HEK293 (cell line): Measurements from ENCODE around the gene POLH.
A peak's percentile ranks its signal among the peaks of the same experiment; 100 is the strongest.

Experiments used
- CTCF ChIA-PET: fragments of 350-600 bp; formaldehyde crosslinking; extraction: SDS; loops from one replicate; lab custom pipeline; 2021; ENCODE audit warnings: antibody characterized with exemption; lab: Yijun Ruan, JAX
- POLR2A ChIA-PET: fragments of 300-600 bp; formaldehyde crosslinking; extraction: SDS; loops from one replicate; lab custom pipeline; 2020; ENCODE audit warnings: antibody characterized with exemption, inconsistent platforms; lab: Yijun Ruan, JAX
- H3K27ac ChIP-seq: fragments of 200-500 bp; sonication (Bioruptor generic); 2 replicates; pipeline ENCODE4 v1.5.1; 2014; ENCODE audit warnings: low read depth, low read length, control low read depth, inconsistent platforms; ENCODE audit errors: extremely low read depth
- H3K36me3 ChIP-seq, 2 experiments: fragments of 200-500 bp in 1 of 2; sonication (Bioruptor generic) in 1 of 2; 1 replicate in 1 of 2; 2 replicates in 1 of 2; pipeline ENCODE4 v1.5.1; 2014 to 2017; ENCODE audit warnings: inconsistent platforms in 2 of 2, low read length in 2 of 2; ENCODE audit not compliant: control insufficient read depth in 2 of 2, insufficient read depth in 1 of 2
- H3K4me1 ChIP-seq: fragments of 200-500 bp; sonication (Bioruptor generic); 2 replicates; pipeline ENCODE4 v1.5.1; 2014; ENCODE audit warnings: mild to moderate bottlenecking, low read length, inconsistent platforms; ENCODE audit not compliant: control insufficient read depth, insufficient read depth
- H3K4me3 ChIP-seq: 2 replicates; pipeline ENCODE4 v1.5.1; 2011; ENCODE audit warnings: low read depth, mild to moderate bottlenecking, control low read depth, low read length, moderate library complexity
- H3K9me3 ChIP-seq: fragments of 200-500 bp; sonication (Bioruptor generic); 2 replicates; pipeline ENCODE4 v1.5.1; 2014; ENCODE audit warnings: low read depth, low read length, inconsistent platforms; ENCODE audit not compliant: control insufficient read depth, insufficient read depth
- EGR2 ChIP-seq: fragments of 450-650 bp; formaldehyde crosslinking; IDR thresholded peaks from 2 replicates; pipeline ENCODE4 v1.5.1; 2016; ENCODE audit warnings: low read depth, missing biosample characterization, missing genetic modification characterization
- GFI1B ChIP-seq: fragments of 450-650 bp; formaldehyde crosslinking; IDR thresholded peaks from 2 replicates; pipeline ENCODE4 v1.5.1; 2016; ENCODE audit warnings: missing biosample characterization, missing genetic modification characterization
- GLIS1 ChIP-seq: fragments of 450-650 bp; formaldehyde crosslinking; IDR thresholded peaks from 2 replicates; pipeline ENCODE4 v1.5.1; 2016; ENCODE audit warnings: missing biosample characterization, missing genetic modification characterization
- GLIS2 ChIP-seq: fragments of 450-650 bp; formaldehyde crosslinking; IDR thresholded peaks from 2 replicates; pipeline ENCODE4 v1.5.1; 2016; ENCODE audit warnings: missing biosample characterization, missing genetic modification characterization
- PRDM1 ChIP-seq: fragments of 450-650 bp; formaldehyde crosslinking; IDR thresholded peaks from 2 replicates; pipeline ENCODE4; 2016; ENCODE audit warnings: missing biosample characterization, missing genetic modification characterization
- SCRT1 ChIP-seq: fragments of 450-650 bp; formaldehyde crosslinking; IDR thresholded peaks from 2 replicates; pipeline ENCODE4 v1.5.1; 2016; ENCODE audit warnings: missing biosample characterization, missing genetic modification characterization, borderline replicate concordance
- SP2 ChIP-seq: fragments of 450-650 bp; formaldehyde crosslinking; IDR thresholded peaks from 2 replicates; pipeline ENCODE4 v1.5.1; 2016; ENCODE audit warnings: missing biosample characterization, missing genetic modification characterization
- SP3 ChIP-seq: fragments of 450-650 bp; formaldehyde crosslinking; IDR thresholded peaks from 2 replicates; pipeline ENCODE4 v1.5.1; 2016; ENCODE audit warnings: missing biosample characterization, missing genetic modification characterization
- ZBTB17 ChIP-seq: fragments of 450-650 bp; formaldehyde crosslinking; IDR thresholded peaks from 2 replicates; pipeline ENCODE4 v1.5.1; 2016; ENCODE audit warnings: missing biosample characterization, missing genetic modification characterization
- ZBTB7A ChIP-seq: fragments of 450-650 bp; formaldehyde crosslinking; IDR thresholded peaks from 2 replicates; pipeline ENCODE4 v1.5.1; 2016; ENCODE audit warnings: low read depth, missing biosample characterization, missing genetic modification characterization
- ZFHX2 ChIP-seq: fragments of 450-650 bp; formaldehyde crosslinking; conservative IDR thresholded peaks from 2 replicates; pipeline ENCODE4 v1.5.1; 2016; ENCODE audit warnings: missing biosample characterization, missing genetic modification characterization
- ZFP41 ChIP-seq: fragments of 450-650 bp; formaldehyde crosslinking; IDR thresholded peaks from 2 replicates; pipeline ENCODE4 v1.5.1; 2016; ENCODE audit warnings: missing biosample characterization, missing genetic modification characterization, borderline replicate concordance
- ZFP69B ChIP-seq: fragments of 450-650 bp; formaldehyde crosslinking; IDR thresholded peaks from 2 replicates; pipeline ENCODE4 v1.5.1; 2016; ENCODE audit warnings: missing biosample characterization, missing genetic modification characterization
- ZIC2 ChIP-seq: fragments of 450-650 bp; formaldehyde crosslinking; IDR thresholded peaks from 2 replicates; pipeline ENCODE4 v1.5.1; 2016; ENCODE audit warnings: missing biosample characterization, missing genetic modification characterization
- ZNF140 ChIP-seq: fragments of 450-650 bp; formaldehyde crosslinking; IDR thresholded peaks from 2 replicates; pipeline ENCODE4 v1.5.1; 2016; ENCODE audit warnings: missing biosample characterization, missing genetic modification characterization
- ZNF16 ChIP-seq: fragments of 450-650 bp; formaldehyde crosslinking; IDR thresholded peaks from 2 replicates; pipeline ENCODE4 v1.5.1; 2016; ENCODE audit warnings: low read depth, missing biosample characterization, missing genetic modification characterization
- ZNF169 ChIP-seq: fragments of 450-650 bp; formaldehyde crosslinking; IDR thresholded peaks from 2 replicates; pipeline ENCODE4 v1.5.1; 2016; ENCODE audit warnings: missing biosample characterization, missing genetic modification characterization
- ZNF211 ChIP-seq: fragments of 450-650 bp; formaldehyde crosslinking; IDR thresholded peaks from 2 replicates; pipeline ENCODE4 v1.5.1; 2016; ENCODE audit warnings: low read depth, missing biosample characterization, missing genetic modification characterization
- ZNF223 ChIP-seq: fragments of 450-650 bp; formaldehyde crosslinking; IDR thresholded peaks from 2 replicates; pipeline ENCODE4 v1.5.1; 2016; ENCODE audit warnings: missing biosample characterization, missing genetic modification characterization
- ZNF341 ChIP-seq: fragments of 450-650 bp; formaldehyde crosslinking; IDR thresholded peaks from 2 replicates; pipeline ENCODE4; 2016; ENCODE audit warnings: low read depth, missing biosample characterization, missing genetic modification characterization
- ZNF354C ChIP-seq: fragments of 450-650 bp; formaldehyde crosslinking; IDR thresholded peaks from 2 replicates; pipeline ENCODE4 v1.5.1; 2016; ENCODE audit warnings: missing biosample characterization, missing genetic modification characterization, low read depth, borderline replicate concordance
- ZNF37A ChIP-seq: fragments of 450-650 bp; IDR thresholded peaks from 2 replicates; pipeline ENCODE4 v1.5.1; 2018; ENCODE audit warnings: missing biosample characterization, missing genetic modification characterization
- ZNF394 ChIP-seq: fragments of 450-650 bp; formaldehyde crosslinking; IDR thresholded peaks from 2 replicates; pipeline ENCODE4 v1.5.1; 2016; ENCODE audit warnings: missing biosample characterization, missing genetic modification characterization, mild to moderate bottlenecking, moderate library complexity, borderline replicate concordance
- ZNF560 ChIP-seq: fragments of 450-650 bp; formaldehyde crosslinking; IDR thresholded peaks from 2 replicates; pipeline ENCODE4 v1.5.1; 2017; ENCODE audit warnings: missing biosample characterization, missing genetic modification characterization, borderline replicate concordance
- ZNF629 ChIP-seq: fragments of 450-650 bp; formaldehyde crosslinking; IDR thresholded peaks from 2 replicates; pipeline ENCODE4 v1.5.1; 2017; ENCODE audit warnings: missing biosample characterization, missing genetic modification characterization
- ZNF777 ChIP-seq: fragments of 450-650 bp; formaldehyde crosslinking; IDR thresholded peaks from 2 replicates; pipeline ENCODE4 v1.5.1; 2017; ENCODE audit warnings: missing biosample characterization, missing genetic modification characterization, borderline replicate concordance
- ZNF843 ChIP-seq: fragments of 450-650 bp; formaldehyde crosslinking; IDR thresholded peaks from 2 replicates; pipeline ENCODE4 v1.5.1; 2016; ENCODE audit warnings: missing biosample characterization, missing genetic modification characterization
- ZSCAN16 ChIP-seq: fragments of 450-650 bp; formaldehyde crosslinking; IDR thresholded peaks from 2 replicates; pipeline ENCODE4 v1.5.1; 2016; ENCODE audit warnings: missing biosample characterization, missing genetic modification characterization
- ZSCAN23 ChIP-seq: fragments of 450-650 bp; formaldehyde crosslinking; IDR thresholded peaks from 2 replicates; pipeline ENCODE4 v1.5.1; 2016; ENCODE audit warnings: missing biosample characterization, missing genetic modification characterization
- TF ChIP-seq, protein P1 (sequence below): fragments of 450-650 bp; formaldehyde crosslinking; IDR thresholded peaks from 2 replicates; pipeline ENCODE4; 2016; ENCODE audit warnings: missing biosample characterization, missing genetic modification characterization
- TF ChIP-seq, protein P2 (sequence below): fragments of 450-650 bp; formaldehyde crosslinking; IDR thresholded peaks from 2 replicates; pipeline ENCODE4 v1.5.1; 2016; ENCODE audit warnings: missing biosample characterization, missing genetic modification characterization
- TF ChIP-seq, protein P3 (sequence below): fragments of 450-650 bp; formaldehyde crosslinking; IDR thresholded peaks from 2 replicates; pipeline ENCODE4 v1.5.1; 2016; ENCODE audit warnings: missing biosample characterization, missing genetic modification characterization

The POLH gene

DNA sequence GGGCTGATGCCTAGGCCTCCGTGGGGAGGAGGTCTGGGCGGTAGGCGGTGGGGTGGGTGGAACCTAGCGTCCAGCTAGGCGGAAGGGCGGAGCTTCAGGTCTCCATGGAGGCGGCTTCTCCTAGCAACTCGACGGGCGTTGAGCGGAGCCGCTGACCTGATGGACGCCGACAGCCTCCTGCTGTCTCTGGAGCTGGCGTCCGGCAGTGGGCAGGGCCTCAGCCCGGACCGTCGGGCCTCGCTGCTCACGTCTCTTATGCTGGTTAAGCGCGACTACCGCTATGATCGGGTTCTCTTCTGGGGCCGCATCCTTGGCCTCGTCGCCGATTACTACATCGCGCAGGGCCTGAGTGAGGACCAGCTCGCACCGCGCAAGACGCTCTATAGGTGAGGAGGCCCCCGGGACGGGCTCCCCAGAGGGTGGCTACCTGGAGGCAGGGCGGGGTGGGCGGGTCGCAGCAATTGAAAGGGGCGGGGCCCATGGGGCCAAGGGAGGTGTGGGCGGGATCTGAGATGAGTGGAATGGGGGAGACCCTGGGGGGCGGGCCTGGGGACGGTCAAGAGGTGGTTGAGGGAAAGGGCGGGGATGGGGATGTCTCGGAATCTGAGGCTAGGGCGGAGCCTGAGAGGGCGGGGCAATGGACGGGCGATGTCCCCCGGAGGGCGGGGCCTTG, 69.1 kb downstream of the POLH start, which contains the start of gene RSPH9:
TSS of gene RSPH9 (plus strand) at position 97 of the 673 bp plus-strand sequence. CDS start at position 160, 63 bp downstream.
- Histone ChIP-seq H3K27ac (peak within 1 kb of the TSS; percentile 46; the same call in 1 of the 2 replicates), H3K4me1 (peaks cover 7% of the 10 kb centered on the region), H3K9me3 (no peaks in the 10 kb centered on the region), H3K4me3 (peak within 1 kb of the TSS; percentile 37), H3K36me3 (peaks cover 17 to 22% of the 10 kb centered on the region in 2 experiments)
- ChIA-PET CTCF (interaction anchor here (0.5 to 3.2 kb wide), 9 partner anchors 9 to 517 kb away, joined by 3 to 14 read pairs (median 4); partner anchors contain the start of gene MAD2L1BP), POLR2A (interaction anchor here (0.5 to 5.3 kb wide), 8 partner anchors 9 to 602 kb away, joined by 3 to 40 read pairs (median 4); partner anchors contain the start of genes GTPBP2, HSP90AB1, MAD2L1BP and VEGFA)
- TF ChIP-seq ZNF394 = no peak
- no peak for TF ChIP-seq ZNF16
- no peak for TF ChIP-seq GFI1B (tag by site-specific recombination)
- TF ChIP-seq ZSCAN16 (tag by site-specific recombination) = no peak
- TF ChIP-seq, protein P1, sequence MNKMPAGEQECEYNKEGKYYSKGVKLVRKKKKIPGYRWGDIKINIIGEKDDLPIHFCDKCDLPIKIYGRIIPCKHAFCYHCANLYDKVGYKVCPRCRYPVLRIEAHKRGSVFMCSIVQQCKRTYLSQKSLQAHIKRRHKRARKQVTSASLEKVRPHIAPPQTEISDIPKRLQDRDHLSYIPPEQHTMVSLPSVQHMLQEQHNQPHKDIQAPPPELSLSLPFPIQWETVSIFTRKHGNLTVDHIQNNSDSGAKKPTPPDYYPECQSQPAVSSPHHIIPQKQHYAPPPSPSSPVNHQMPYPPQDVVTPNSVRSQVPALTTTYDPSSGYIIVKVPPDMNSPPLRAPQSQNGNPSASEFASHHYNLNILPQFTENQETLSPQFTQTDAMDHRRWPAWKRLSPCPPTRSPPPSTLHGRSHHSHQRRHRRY (tag by site-specific recombination) = no peak
- TF ChIP-seq ZBTB17 (tag by site-specific recombination) = 0 out of 2 replicates have a peak, but pooled peaks have one; percentile 41
- no peak for TF ChIP-seq PRDM1
- 0 out of 2 replicates have a peak, but pooled peaks have one; percentile 12 for TF ChIP-seq ZIC2 (tag by site-specific recombination)
- TF ChIP-seq SP2 (tag by site-specific recombination) = peak; percentile 69
- peak; percentile 33; the same call in 1 of the 2 replicates for TF ChIP-seq ZNF560 (tag by site-specific recombination)
- TF ChIP-seq, protein P2, sequence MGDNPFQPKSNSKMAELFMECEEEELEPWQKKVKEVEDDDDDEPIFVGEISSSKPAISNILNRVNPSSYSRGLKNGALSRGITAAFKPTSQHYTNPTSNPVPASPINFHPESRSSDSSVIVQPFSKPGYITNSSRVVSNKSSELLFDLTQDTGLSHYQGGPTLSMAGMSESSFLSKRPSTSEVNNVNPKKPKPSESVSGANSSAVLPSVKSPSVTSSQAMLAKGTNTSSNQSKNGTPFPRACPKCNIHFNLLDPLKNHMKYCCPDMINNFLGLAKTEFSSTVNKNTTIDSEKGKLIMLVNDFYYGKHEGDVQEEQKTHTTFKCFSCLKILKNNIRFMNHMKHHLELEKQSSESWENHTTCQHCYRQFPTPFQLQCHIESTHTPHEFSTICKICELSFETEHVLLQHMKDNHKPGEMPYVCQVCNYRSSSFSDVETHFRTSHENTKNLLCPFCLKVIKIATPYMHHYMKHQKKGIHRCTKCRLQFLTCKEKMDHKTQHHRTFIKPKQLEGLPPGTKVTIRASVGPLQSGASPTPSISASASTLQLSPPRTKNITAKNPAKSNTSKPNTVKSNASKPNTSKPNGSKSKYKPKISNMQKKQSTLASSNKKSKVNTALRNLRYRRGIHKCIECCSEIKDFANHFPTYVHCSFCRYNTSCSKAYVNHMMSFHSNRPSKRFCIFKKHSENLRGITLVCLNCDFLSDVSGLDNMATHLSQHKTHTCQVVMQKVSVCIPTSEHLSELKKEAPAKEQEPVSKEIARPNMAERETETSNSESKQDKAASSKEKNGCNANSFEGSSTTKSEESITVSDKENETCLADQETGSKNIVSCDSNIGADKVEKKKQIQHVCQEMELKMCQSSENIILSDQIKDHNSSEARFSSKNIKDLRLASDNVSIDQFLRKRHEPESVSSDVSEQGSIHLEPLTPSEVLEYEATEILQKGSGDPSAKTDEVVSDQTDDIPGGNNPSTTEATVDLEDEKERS = no peak
- TF ChIP-seq ZNF169 (tag by site-specific recombination) = no peak
- no peak for TF ChIP-seq ZBTB7A (tag by site-specific recombination)
- TF ChIP-seq, protein P3, sequence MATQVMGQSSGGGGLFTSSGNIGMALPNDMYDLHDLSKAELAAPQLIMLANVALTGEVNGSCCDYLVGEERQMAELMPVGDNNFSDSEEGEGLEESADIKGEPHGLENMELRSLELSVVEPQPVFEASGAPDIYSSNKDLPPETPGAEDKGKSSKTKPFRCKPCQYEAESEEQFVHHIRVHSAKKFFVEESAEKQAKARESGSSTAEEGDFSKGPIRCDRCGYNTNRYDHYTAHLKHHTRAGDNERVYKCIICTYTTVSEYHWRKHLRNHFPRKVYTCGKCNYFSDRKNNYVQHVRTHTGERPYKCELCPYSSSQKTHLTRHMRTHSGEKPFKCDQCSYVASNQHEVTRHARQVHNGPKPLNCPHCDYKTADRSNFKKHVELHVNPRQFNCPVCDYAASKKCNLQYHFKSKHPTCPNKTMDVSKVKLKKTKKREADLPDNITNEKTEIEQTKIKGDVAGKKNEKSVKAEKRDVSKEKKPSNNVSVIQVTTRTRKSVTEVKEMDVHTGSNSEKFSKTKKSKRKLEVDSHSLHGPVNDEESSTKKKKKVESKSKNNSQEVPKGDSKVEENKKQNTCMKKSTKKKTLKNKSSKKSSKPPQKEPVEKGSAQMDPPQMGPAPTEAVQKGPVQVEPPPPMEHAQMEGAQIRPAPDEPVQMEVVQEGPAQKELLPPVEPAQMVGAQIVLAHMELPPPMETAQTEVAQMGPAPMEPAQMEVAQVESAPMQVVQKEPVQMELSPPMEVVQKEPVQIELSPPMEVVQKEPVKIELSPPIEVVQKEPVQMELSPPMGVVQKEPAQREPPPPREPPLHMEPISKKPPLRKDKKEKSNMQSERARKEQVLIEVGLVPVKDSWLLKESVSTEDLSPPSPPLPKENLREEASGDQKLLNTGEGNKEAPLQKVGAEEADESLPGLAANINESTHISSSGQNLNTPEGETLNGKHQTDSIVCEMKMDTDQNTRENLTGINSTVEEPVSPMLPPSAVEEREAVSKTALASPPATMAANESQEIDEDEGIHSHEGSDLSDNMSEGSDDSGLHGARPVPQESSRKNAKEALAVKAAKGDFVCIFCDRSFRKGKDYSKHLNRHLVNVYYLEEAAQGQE (tag by site-specific recombination) = no peak
- peak; percentile 47 for TF ChIP-seq EGR2 (tag by site-specific recombination)
- TF ChIP-seq SCRT1 (tag by site-specific recombination) = no peak
- no peak for TF ChIP-seq ZFP41 (tag by site-specific recombination)
- 0 out of 2 replicates have a peak, but pooled peaks have one; percentile 26 for TF ChIP-seq GLIS2 (tag by site-specific recombination)
- TF ChIP-seq ZNF223 = no peak
- no peak for TF ChIP-seq ZNF140
- TF ChIP-seq ZNF341 (tag by site-specific recombination) = no peak
- TF ChIP-seq SP3 (tag by site-specific recombination) = peak; percentile 49; the same call in 1 of the 2 replicates
- no peak for TF ChIP-seq GLIS1 (tag by site-specific recombination)
- no peak for TF ChIP-seq ZNF37A (tag by site-specific recombination)
- TF ChIP-seq ZNF843 = no peak
- peak; percentile 72 for TF ChIP-seq ZFHX2 (tag by site-specific recombination)
- no peak for TF ChIP-seq ZFP69B (tag by site-specific recombination)
- TF ChIP-seq ZNF777 = 0 out of 2 replicates have a peak, but pooled peaks have one; percentile 63
- no peak for TF ChIP-seq ZNF211 (tag by site-specific recombination)
- TF ChIP-seq ZNF629 (tag by site-specific recombination) = no peak
- no peak for TF ChIP-seq ZSCAN23
- no peak for TF ChIP-seq ZNF354C (tag by site-specific recombination)
